H1 (cell line): ENCODE measurements around the gene CACNA1A. TPM values are rescaled to one million over a fixed set of nuclear protein-coding genes. Genes with fewer than 3 reads are reported as not detected.

Experiments
- CTCF ChIA-PET: fragments of 300-600 bp; sonication (Branson Sonifier 250); formaldehyde crosslinking; loops from one replicate; lab custom pipeline; 2021; ENCODE audit not compliant: partially characterized antibody; lab: Charles Lee
- POLR2A ChIA-PET: fragments of 300-600 bp; sonication (Branson Sonifier 250); formaldehyde crosslinking; loops from one replicate; lab custom pipeline; 2021; ENCODE audit warnings: inconsistent platforms; ENCODE audit not compliant: partially characterized antibody; lab: Charles Lee
- DNase-seq, 2 experiments: peaks; one replicate each; pipeline versions ENCODE4 v3.0.0 to v3.0.0-alpha.2; 2010 to 2022; ENCODE audit warnings: low spot score in 2 of 2, low read depth in 1 of 2, mixed read lengths in 1 of 2
- FAIRE-seq: peaks from 2 replicates; lab custom pipeline; 2011; peaks lifted over from hg19 to GRCh38; lab: Jason Lieb, UNC
- H2AFZ ChIP-seq: 2 replicates; pipeline ENCODE4 v1.8.1; 2012; ENCODE audit warnings: low read length, inconsistent platforms
- H2AK5ac ChIP-seq: 2 replicates; pipeline ENCODE4 v1.6.1; 2013; ENCODE audit warnings: low read depth, low read length
- H2BK120ac ChIP-seq: replicated peaks from 2 replicates; pipeline ENCODE3; 2013; ENCODE audit warnings: low read depth, low read length, inconsistent platforms
- H2BK12ac ChIP-seq: 2 replicates; pipeline ENCODE4 v1.6.1; 2013; ENCODE audit warnings: low read depth, low read length
- H2BK15ac ChIP-seq: 2 replicates; pipeline ENCODE4 v1.6.1; 2013; ENCODE audit warnings: low read length
- H2BK20ac ChIP-seq: 2 replicates; pipeline ENCODE4 v1.6.1; 2013; ENCODE audit warnings: low read length
- H2BK5ac ChIP-seq: 2 replicates; pipeline ENCODE4 v1.6.1; 2013; ENCODE audit warnings: low read depth, low read length
- H3K14ac ChIP-seq: 2 replicates; pipeline ENCODE4 v1.6.1; 2013; ENCODE audit warnings: inconsistent platforms; ENCODE audit not compliant: insufficient read length
- H3K18ac ChIP-seq: 2 replicates; pipeline ENCODE4 v1.6.1; 2013; ENCODE audit warnings: low read length; ENCODE audit errors: extremely low read depth
- H3K23ac ChIP-seq: 2 replicates; pipeline ENCODE4 v1.6.1; 2013; ENCODE audit warnings: inconsistent platforms; ENCODE audit not compliant: insufficient read length
- H3K23me2 ChIP-seq: 2 replicates; pipeline ENCODE4 v1.6.1; 2013; ENCODE audit warnings: low read depth, low read length
- H3K27ac ChIP-seq: 2 replicates; pipeline ENCODE4 v1.6.1; 2011; ENCODE audit warnings: low read depth, low read length, inconsistent platforms
- H3K27me3 ChIP-seq, 4 experiments: replicated peaks in 1 of 4; 1 replicate in 1 of 4; 2 replicates in 3 of 4; pipeline versions ENCODE4 v1.6.1 to v1.8.1; 2011 to 2013; ENCODE audit warnings: low read length in 3 of 4, mild to moderate bottlenecking in 3 of 4, inconsistent platforms in 2 of 4, mixed read lengths in 2 of 4, moderate library complexity in 1 of 4; ENCODE audit not compliant: control insufficient read depth in 3 of 4, insufficient read depth in 3 of 4; ENCODE audit errors: extremely low read depth in 1 of 4
- H3K36me3 ChIP-seq, 4 experiments: 2 replicates each; pipeline versions ENCODE4 v1.6.1 to v1.8.1; 2011 to 2013; ENCODE audit warnings: mild to moderate bottlenecking in 4 of 4, low read length in 3 of 4, moderate library complexity in 2 of 4, control low read depth in 1 of 4, inconsistent platforms in 1 of 4; ENCODE audit not compliant: insufficient read depth in 4 of 4, control insufficient read depth in 2 of 4
- H3K4ac ChIP-seq: replicated peaks from 2 replicates; pipeline ENCODE3; 2013; ENCODE audit warnings: low read length, low read depth, mixed read lengths, inconsistent platforms; ENCODE audit not compliant: insufficient read length
- H3K4me1 ChIP-seq, 4 experiments: replicated peaks in 1 of 4; 1 replicate in 1 of 4; 2 replicates in 3 of 4; pipeline versions ENCODE4 v1.6.1 to v1.8.1; 2011 to 2013; ENCODE audit warnings: low read length in 3 of 4, inconsistent platforms in 2 of 4, mixed read lengths in 1 of 4; ENCODE audit not compliant: insufficient read depth in 4 of 4, control insufficient read depth in 3 of 4
- H3K4me2 ChIP-seq, 2 experiments: 2 replicates each; pipeline versions ENCODE4 v1.6.1 to v1.8.1; 2011 to 2013; ENCODE audit warnings: low read depth in 2 of 2, low read length in 2 of 2, control low read depth in 1 of 2, inconsistent platforms in 1 of 2, mild to moderate bottlenecking in 1 of 2; ENCODE audit not compliant: insufficient read depth in 1 of 2
- H3K4me3 ChIP-seq, 4 experiments: fragments of 200-600, 300-600 bp in 1 of 4; sonication (generic), shearing (Covaris generic), sonication (Bioruptor Twin) in 1 of 4; 2 replicates each; pipeline versions ENCODE4 v1.5.1 to v1.8.1; 2011 to 2016; ENCODE audit warnings: low read length in 4 of 4, low read depth in 3 of 4, control low read depth in 2 of 4, inconsistent platforms in 2 of 4, mild to moderate bottlenecking in 2 of 4, mixed read lengths in 1 of 4, moderate library complexity in 1 of 4; ENCODE audit not compliant: insufficient read depth in 2 of 4; ENCODE audit errors: extremely low read depth in 1 of 4
- H3K56ac ChIP-seq: replicated peaks from 2 replicates; pipeline ENCODE3; 2013; ENCODE audit warnings: low read depth, mild to moderate bottlenecking, mixed read lengths, low read length, inconsistent platforms; ENCODE audit not compliant: insufficient read length
- H3K79me1 ChIP-seq: 2 replicates; pipeline ENCODE4 v1.6.1; 2013; ENCODE audit warnings: low read depth, low read length, control low read depth
- H3K79me2 ChIP-seq, 2 experiments: 2 replicates each; pipeline versions ENCODE4 v1.6.1 to v1.8.1; 2012 to 2013; ENCODE audit warnings: low read length in 2 of 2, mild to moderate bottlenecking in 2 of 2, inconsistent platforms in 1 of 2; ENCODE audit not compliant: insufficient read depth in 2 of 2, control insufficient read depth in 1 of 2
- H3K9ac ChIP-seq, 4 experiments: replicated peaks in 1 of 4; 1 replicate in 1 of 4; 2 replicates in 3 of 4; pipeline versions ENCODE4 v1.6.1 to v1.8.1; 2011 to 2013; ENCODE audit warnings: low read depth in 3 of 4, low read length in 3 of 4, control low read depth in 2 of 4, mild to moderate bottlenecking in 2 of 4, moderate library complexity in 2 of 4, inconsistent platforms in 1 of 4; ENCODE audit errors: extremely low read depth in 1 of 4
- H3K9me3 ChIP-seq, 2 experiments: 2 replicates each; pipeline versions ENCODE4 v1.6.1 to v1.8.1; 2012 to 2013; ENCODE audit warnings: mild to moderate bottlenecking in 2 of 2, moderate library complexity in 2 of 2, control low read depth in 1 of 2, inconsistent platforms in 1 of 2, low read depth in 1 of 2, low read length in 1 of 2, mixed read lengths in 1 of 2; ENCODE audit not compliant: insufficient read depth in 2 of 2
- H4K20me1 ChIP-seq, 2 experiments: replicated peaks in 1 of 2; 2 replicates each; pipeline versions ENCODE3 to v1.8.1; 2011 to 2013; ENCODE audit warnings: inconsistent platforms in 2 of 2, low read length in 2 of 2, mild to moderate bottlenecking in 1 of 2; ENCODE audit not compliant: insufficient read depth in 2 of 2, control insufficient read depth in 1 of 2
- H4K5ac ChIP-seq: 2 replicates; pipeline ENCODE4 v1.6.1; 2013; ENCODE audit warnings: low read length, low read depth, mixed read lengths, inconsistent platforms; ENCODE audit not compliant: insufficient read length
- H4K8ac ChIP-seq: 2 replicates; pipeline ENCODE4 v1.8.0; 2013; ENCODE audit warnings: mild to moderate bottlenecking, moderate library complexity, low read length, inconsistent platforms; ENCODE audit not compliant: insufficient read depth; ENCODE audit errors: extremely low read depth
- H4K91ac ChIP-seq: replicated peaks from 2 replicates; pipeline ENCODE3; 2013; ENCODE audit warnings: low read length, mixed read lengths, inconsistent platforms; ENCODE audit not compliant: insufficient read length
- CREB1 ChIP-seq: IDR thresholded peaks from 2 replicates; pipeline ENCODE4 v1.6.1; 2012; ENCODE audit warnings: inconsistent platforms
- KDM1A ChIP-seq: fragments of 200-600, 300-600 bp; sonication (generic); IDR thresholded peaks from 2 replicates; pipeline ENCODE4 v1.7.1; 2016; ENCODE audit warnings: mild to moderate bottlenecking, low read length, borderline replicate concordance
- POLR2A ChIP-seq, 2 experiments: IDR thresholded peaks; 1 replicate in 1 of 2; 2 replicates in 1 of 2; pipeline ENCODE4 v1.6.1; 2011; ENCODE audit warnings: low read depth in 2 of 2, low read length in 2 of 2, mild to moderate bottlenecking in 2 of 2; ENCODE audit errors: control extremely low read depth in 1 of 2
- SIN3A ChIP-seq, 2 experiments: IDR thresholded peaks in 1 of 2; conservative IDR thresholded peaks in 1 of 2; 2 replicates each; pipeline ENCODE4 v1.6.1; 2011 to 2012; ENCODE audit warnings: low read length in 2 of 2, improper control_type of control experiment in 1 of 2, low read depth in 1 of 2, mild to moderate bottlenecking in 1 of 2
- TEAD4 ChIP-seq: IDR thresholded peaks from 2 replicates; pipeline ENCODE4 v1.6.1; 2012; ENCODE audit warnings: low read depth, low read length, inconsistent platforms, mixed read lengths
- USF2 ChIP-seq: IDR thresholded peaks from 2 replicates; pipeline ENCODE4 v1.6.1; 2011; ENCODE audit warnings: low read length, improper control_type of control experiment
- ZNF274 ChIP-seq: IDR thresholded peaks from 2 replicates; pipeline ENCODE4 v1.7.0; 2012; ENCODE audit warnings: low read length, borderline replicate concordance; ENCODE audit errors: extremely low read depth
- polyA plus RNA-seq, 7 experiments: library from polyadenylated mRNA; depleted of rRNA in 3 of 7; stranded (reverse) in 5 of 7; unstranded in 2 of 7; fragments of >200 nt in 5 of 7; fragments of 200-250 nt in 2 of 7; gene quantifications; 1 replicate in 5 of 7; 2 replicates in 1 of 7; 4 replicates in 1 of 7; pipeline versions ENCODE4 v1.2.1 to v1.2.3, GENCODE V29; 2011 to 2013; ENCODE audit warnings: missing spikeins in 2 of 7, mixed read lengths in 2 of 7
- total RNA-seq: library from RNA; stranded (reverse); fragmentation: NEBNext Ultra II Directional; extraction: Animal tissue kit (Norgen Biotek cat#: 25700); gene quantifications from 2 replicates; pipeline ENCODE4 v1.2.1, GENCODE V29; 2021

The CACNA1A gene
- total and polyA plus RNA-seq, 2 of the 8 experiments (the other 6 are each of a cell fraction or from before 2014, with no cell fraction given): 10.7 to 25.3 TPM

- TF ChIP-seq SIN3A (conservative IDR thresholded peaks at IDR 0.05 in 1 of 2, IDR thresholded peaks at IDR 0.05 in 1 of 2; ENCODE audit: low read depth in 1 of 2, low read length in 2 of 2): no peak
- no peak for TF ChIP-seq CREB1
- no peak for TF ChIP-seq TEAD4
- TF ChIP-seq ZNF274: no peak
- no peak for TF ChIP-seq KDM1A
- no peak for TF ChIP-seq POLR2A (IDR thresholded peaks at IDR 0.05; ENCODE audit: control extremely low read depth in 1 of 2, low read depth in 2 of 2, low read length in 2 of 2)
- peak; percentile 21; the same call in 1 of the 2 replicates for TF ChIP-seq USF2
These were observed 14.8 kb upstream of the CACNA1A start for GRCh38 chr19:13521066-13521465.

More at GRCh38 chr19:13521066-13521465, 14.8 kb upstream of the CACNA1A start:
- Histone ChIP-seq H3K79me1 (no peaks in the 10 kb centered on the region), H2AK5ac (no peak overlapping the region), H3K23me2 (no peaks in the 10 kb centered on the region), H3K4me1 (peaks cover 0 to 2% (median 0%) of the 10 kb centered on the region in 4 experiments; a peak in 1 of 7 replicates), H3K36me3 (no peaks in the 10 kb centered on the region), H3K23ac (no peak overlapping the region), H3K56ac (no peak overlapping the region), H2BK12ac (no peak overlapping the region), H3K4me2 (no peak overlapping the region), H2BK120ac (no peak overlapping the region), H3K9ac (no peak overlapping the region), H3K4ac (no peak overlapping the region), H3K18ac (no peak overlapping the region), H2BK5ac (no peak overlapping the region), H2BK20ac (no peak overlapping the region), H4K20me1 (no peaks in the 10 kb centered on the region), H3K27ac (no peak overlapping the region), H4K5ac (no peak overlapping the region), H3K4me3 (no peak overlapping the region), H3K14ac (no peak overlapping the region), H2BK15ac (no peak overlapping the region), H4K91ac (no peak overlapping the region), H4K8ac (no peak overlapping the region), H3K27me3 (peaks cover 0 to 1% (median 0%) of the 10 kb centered on the region in 4 experiments; a peak in 2 of 7 replicates), H3K79me2 (no peaks in the 10 kb centered on the region), H3K9me3 (peaks cover 0 to 6% of the 10 kb centered on the region in 2 experiments; a peak in 2 of 4 replicates), H2AFZ (no peak overlapping the region)
- DNase-seq (no peak), FAIRE-seq (no peak)
- ChIA-PET CTCF (interaction anchor here (0.6 to 1.2 kb wide), 5 partner anchors 10 to 155 kb away, joined by 3 read pairs; no protein-coding TSS in a partner anchor), POLR2A (interaction anchor here (1.0 kb wide), 1 partner anchor 89 kb away, joined by 3 read pairs; no protein-coding TSS in a partner anchor)
